A549 (cell line): ENCODE results near the gene CREBL2. TPM values are rescaled to one million over a fixed set of nuclear protein-coding genes. Genes with fewer than 3 reads are reported as not detected.
"Not testable (repeated sequence)": the region's sequence is repeated elsewhere in the genome, so short reads cannot be mapped to it uniquely, and the experiment has no call there.

Experiments used
- ATAC-seq, 2 experiments: fragments of 200-7000 bp in 1 of 2; fragments of >200 bp in 1 of 2; cut with Nextera tagmentation in 1 of 2; cut with Tn5 transposase in 1 of 2; 3 replicates each; pipeline versions ENCODE4 v1.8.0 to v1.9.1; 2018 to 2020; ENCODE audit warnings: mild to moderate bottlenecking in 1 of 2, moderate library complexity in 1 of 2
- CTCF ChIA-PET: fragments of 300-600 bp; sonication (Branson Sonifier 250); formaldehyde crosslinking; extraction: SDS; loops from one replicate; lab custom pipeline; 2021; ENCODE audit warnings: antibody characterized with exemption, inconsistent platforms; lab: Yijun Ruan, JAX
- POLR2A ChIA-PET: fragments of 350-600 bp; formaldehyde crosslinking; extraction: SDS; loops from one replicate; lab custom pipeline; 2021; ENCODE audit warnings: antibody characterized with exemption, inconsistent platforms; lab: Yijun Ruan, JAX
- DNase-seq, 2 experiments: peaks; one replicate each; pipeline versions ENCODE4 v3.0.0 to v3.0.0-alpha.2; 2011 to 2016; ENCODE audit warnings: low read depth in 1 of 2, low spot score in 1 of 2
- FAIRE-seq: peaks from 2 replicates; lab custom pipeline; 2011; peaks lifted over from hg19 to GRCh38; lab: Jason Lieb, UNC
- H3K27ac ChIP-seq, 2 experiments: fragments of >200 bp; sonication (Bioruptor Twin); formaldehyde crosslinking; 3 replicates each; pipeline ENCODE4 v1.5.1; 2016 to 2017
- H3K4me1 ChIP-seq: fragments of >200 bp; sonication (Bioruptor Twin); formaldehyde crosslinking; 3 replicates; pipeline ENCODE4 v1.6.1; 2016
- H3K4me2 ChIP-seq: fragments of >200 bp; sonication (Bioruptor Twin); formaldehyde crosslinking; 3 replicates; pipeline ENCODE4 v1.6.1; 2016
- H3K4me3 ChIP-seq: fragments of >200 bp; sonication (Bioruptor Twin); formaldehyde crosslinking; 3 replicates; pipeline ENCODE4 v1.5.1; 2016
- H3K9me3 ChIP-seq: fragments of >200 bp; sonication (Bioruptor Twin); formaldehyde crosslinking; 3 replicates; pipeline ENCODE4 v1.6.1; 2016
- EHMT2 ChIP-seq: fragments of 200-600 bp; sonication (generic); IDR thresholded peaks from 2 replicates; pipeline ENCODE4 v1.6.1; 2016; ENCODE audit warnings: antibody characterized with exemption, low read depth, mild to moderate bottlenecking, moderate library complexity
- FOSB ChIP-seq: fragments of 250-450 bp; sonication (Bioruptor Pico); IDR thresholded peaks from 2 replicates; pipeline ENCODE4 v1.5.0; 2020; ENCODE audit warnings: mild to moderate bottlenecking, moderate library complexity
- FOSL2 ChIP-seq, 2 experiments: fragments of 450-650 bp in 1 of 2; fragments of >200 bp in 1 of 2; sonication (Bioruptor Twin) in 1 of 2; formaldehyde crosslinking; IDR thresholded peaks; 2 replicates each; pipeline versions ENCODE4 v1.5.0 to v1.6.1; 2016 to 2020; ENCODE audit warnings: mild to moderate bottlenecking in 1 of 2, moderate library complexity in 1 of 2
- HEYL ChIP-seq: fragments of 250-450 bp; sonication (Bioruptor Pico); IDR thresholded peaks from 2 replicates; pipeline ENCODE4 v1.8.0; 2021; ENCODE audit warnings: mild to moderate bottlenecking, moderate library complexity
- HOXA7 ChIP-seq: fragments of 250-450 bp; sonication (Bioruptor Pico); IDR thresholded peaks from 2 replicates; pipeline ENCODE4 v1.5.0; 2020; ENCODE audit warnings: mild to moderate bottlenecking, moderate library complexity
- HOXB13 ChIP-seq: fragments of 250-450 bp; sonication (Bioruptor Pico); IDR thresholded peaks from 2 replicates; pipeline ENCODE4 v1.5.0; 2020; ENCODE audit warnings: low read depth, mild to moderate bottlenecking, moderate library complexity
- HOXB5 ChIP-seq: fragments of 250-450 bp; sonication (Bioruptor Pico); IDR thresholded peaks from 2 replicates; pipeline ENCODE4 v1.5.0; 2020; ENCODE audit warnings: mild to moderate bottlenecking, moderate library complexity
- KDM1A ChIP-seq: fragments of 200-600 bp; sonication (generic); IDR thresholded peaks from 2 replicates; pipeline ENCODE4 v1.6.1; 2016; ENCODE audit warnings: low read depth, mild to moderate bottlenecking
- MYC ChIP-seq: IDR thresholded peaks from 2 replicates; pipeline ENCODE4 v1.6.1; 2012; ENCODE audit warnings: mild to moderate bottlenecking, inconsistent platforms, low read length, improper control_type of control experiment, borderline replicate concordance
- NFE2L2 ChIP-seq: fragments of 150-350 bp; conservative IDR thresholded peaks from 2 replicates; pipeline ENCODE4 v1.6.1; 2014; ENCODE audit warnings: low read length
- RCOR1 ChIP-seq: fragments of 150-350 bp; IDR thresholded peaks from 2 replicates; pipeline ENCODE4 v1.6.1; 2014; ENCODE audit warnings: antibody characterized with exemption, low read length, low read depth
- REST ChIP-seq: fragments of 200-600 bp; sonication (generic); IDR thresholded peaks from 2 replicates; pipeline ENCODE4 v1.6.1; 2016; ENCODE audit warnings: antibody characterized with exemption, mild to moderate bottlenecking, moderate library complexity
- RFX5 ChIP-seq: fragments of 450-650 bp; IDR thresholded peaks from 2 replicates; pipeline ENCODE4 v1.7.1; 2014; ENCODE audit warnings: antibody characterized with exemption, mild to moderate bottlenecking, moderate library complexity
- TFCP2L1 ChIP-seq: fragments of 250-450 bp; sonication (Bioruptor Pico); IDR thresholded peaks from 2 replicates; pipeline ENCODE4 v1.5.0; 2021; ENCODE audit warnings: mild to moderate bottlenecking
- ZC3H11A ChIP-seq: fragments of 450-650 bp; IDR thresholded peaks from 2 replicates; pipeline ENCODE4 v1.6.1; 2014; ENCODE audit warnings: antibody characterized with exemption, mild to moderate bottlenecking
- WGBS: methylation state at CpG from one replicate; pipeline ENCODE4 v1.1.6; 2017; ENCODE audit errors: missing lambda C conversion rate; 5-methylcytosine and 5-hydroxymethylcytosine counted together
- polyA plus RNA-seq, 4 experiments: library from polyadenylated mRNA; depleted of rRNA in 3 of 4; stranded (reverse); fragments of >200 nt; fragmentation: RNase III in 1 of 4; extraction: RNeasy Plus Mini Kit Qiagen cat#74134 plus additional on column Dnase treatment in 1 of 4; gene quantifications; 2 replicates in 3 of 4; 3 replicates in 1 of 4; pipeline ENCODE4 v1.2.3, GENCODE V29; 2011 to 2017

CREBL2 gene
- polyA plus RNA-seq, 2 of the 4 experiments (the other 2 are of a cell fraction) = 24.3 to 31.4 TPM

- FAIRE-seq (no peak), ATAC-seq (no peak), DNase-seq (no peak)
- H3K4me3 ChIP-seq = no peak overlapping the region
- WGBS = 51% methylated on average over 3 of the region's 3 CpGs
- H3K27ac ChIP-seq = peak overlapping the region in 1 of 2 experiments; percentile 33; a peak in 3 of 6 replicates
- no peak overlapping the region for H3K4me2 ChIP-seq
- CTCF ChIA-PET = interaction anchor here (1.1 to 1.2 kb wide), 2 partner anchors 13 to 15 kb away, joined by 3 to 4 read pairs; partner anchors contain the start of gene DUSP16
- H3K9me3 ChIP-seq = no peaks in the 10 kb centered on the region
- POLR2A ChIA-PET = no interaction called here
- H3K4me1 ChIP-seq = peaks cover 18% of the 10 kb centered on the region
- no peak for TF ChIP-seq FOSL2 (IDR thresholded peaks at IDR 0.05)
- peak; percentile 61 for TF ChIP-seq FOSL2 (CRISPR knock-in tag; IDR thresholded peaks at IDR 0.05)
- TF ChIP-seq MYC = no peak
- TF ChIP-seq KDM1A = no peak
- TF ChIP-seq RCOR1 = no peak
Measured at GRCh38 chr12:12577786-12578185, 33.9 kb upstream of the CREBL2 start.

- FAIRE-seq, POLR2A ChIA-PET, H3K4me3 ChIP-seq: not testable (repeated sequence)
- peak; percentile 98 for TF ChIP-seq ZC3H11A
- TF ChIP-seq, all 56 proteins: peak for 1; not testable (repeated sequence) for 55
- Histone ChIP-seq H3K4me1 (peaks cover 47% of the 10 kb centered on the region), H3K27ac (peak overlapping the region; percentile 89 to 92; a peak in 5 of 6 replicates)
- H3K9me3 ChIP-seq, ATAC-seq, H3K4me2 ChIP-seq, DNase-seq: not testable (repeated sequence)
- CTCF ChIA-PET = interaction anchor here (0.6 to 2.7 kb wide), 2 partner anchors 9 to 17 kb away, joined by 4 to 15 read pairs; partner anchors contain the start of gene DUSP16
- WGBS = 70% methylated on average over 1 of the region's 1 CpG
Measured at GRCh38 chr12:12580716-12581115, 31.0 kb upstream of the CREBL2 start.

DNA sequence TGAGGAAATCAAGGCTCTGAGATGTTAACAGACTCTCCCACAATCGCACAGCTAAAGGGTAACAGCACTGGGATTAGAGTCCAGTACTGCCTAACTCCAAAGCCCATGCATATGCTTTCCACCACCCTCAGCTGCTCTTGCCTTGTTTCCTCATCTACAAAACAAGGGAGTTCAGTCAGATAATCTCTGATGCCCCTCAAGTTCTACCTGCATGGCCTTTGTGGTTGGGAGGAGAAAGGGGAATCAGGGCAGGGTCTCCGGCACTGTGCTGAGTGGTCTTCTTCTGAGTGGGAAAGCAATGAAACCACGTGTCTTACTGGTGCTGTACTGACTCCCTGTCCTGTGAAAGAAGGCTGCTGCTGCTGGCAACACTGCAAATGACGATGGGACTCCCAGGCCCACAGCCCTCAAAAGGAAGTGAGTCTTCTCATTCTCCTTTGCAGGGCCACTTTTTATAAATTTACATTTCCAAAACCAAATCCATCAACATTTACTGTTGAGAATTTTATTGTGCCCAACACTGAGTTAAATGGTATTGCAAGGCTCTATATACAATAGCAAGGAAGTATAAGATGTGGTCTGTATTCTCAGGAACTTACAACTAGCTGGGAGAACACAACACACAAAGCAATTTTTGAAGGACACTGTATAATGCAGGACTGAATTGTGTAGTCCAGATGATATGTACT is 29.3 kb upstream of the CREBL2 start:
- H3K4me3 ChIP-seq = no peak overlapping the region
- DNase-seq (no peak), ATAC-seq (peak; percentile 35 to 46; a peak in 3 of 6 replicates), FAIRE-seq (no peak)
- peak overlapping the region; percentile 64 for H3K4me2 ChIP-seq
- H3K4me1 ChIP-seq = peaks cover 45% of the 10 kb centered on the region
- CTCF ChIA-PET = interaction anchor here (0.6 to 2.7 kb wide), 5 partner anchors 10 to 945 kb away, joined by 3 to 15 read pairs (median 3); partner anchors contain the start of gene DUSP16
- H3K27ac ChIP-seq = peak overlapping the region; percentile 89 to 92
- WGBS = 66% methylated on average over 4 of the region's 4 CpGs
- TF ChIP-seq RFX5 = no peak
- TF ChIP-seq FOSB = peak; percentile 67; the same call in 1 of the 2 replicates
- no peak for TF ChIP-seq NFE2L2
- TF ChIP-seq REST = no peak
- TF ChIP-seq HOXA7 = 0 out of 2 replicates have a peak, but pooled peaks have one; percentile 37
- TF ChIP-seq HEYL (CRISPR knock-in tag) = no peak
- no peak for TF ChIP-seq TFCP2L1 (CRISPR knock-in tag)
- TF ChIP-seq HOXB13 = peak; percentile 77; the same call in 1 of the 2 replicates
- no peak for TF ChIP-seq EHMT2
- peak; percentile 47; the same call in 1 of the 2 replicates for TF ChIP-seq HOXB5 (CRISPR knock-in tag)
- POLR2A ChIA-PET = no interaction called here
- H3K9me3 ChIP-seq = no peaks in the 10 kb centered on the region
